Fibroblast of lung (primary cell): Measurements from ENCODE around the gene ARHGAP45.

Source experiments
- CTCF ChIP-seq, 2 donors: IDR thresholded peaks in 1 of 2; conservative IDR thresholded peaks in 1 of 2; 1 replicate in 1 of 2; 2 replicates in 1 of 2; pipeline ENCODE4 v1.5.1; 2011 to 2012; ENCODE audit warnings: low read length in 2 of 2, control low read depth in 1 of 2, inconsistent platforms in 1 of 2, low read depth in 1 of 2, mild to moderate bottlenecking in 1 of 2
- EZH2 ChIP-seq: IDR thresholded peaks from 2 replicates; pipeline ENCODE4 v1.5.1; 2012; ENCODE audit warnings: low read length, control low read depth, mild to moderate bottlenecking; ENCODE audit errors: missing control alignments

GRCh38 chr19:1111641-1112267 is 44.8 kb downstream of the ARHGAP45 start:
- TF ChIP-seq CTCF (conservative IDR thresholded peaks at IDR 0.05 in 1 of 2, IDR thresholded peaks at IDR 0.05 in 1 of 2; ENCODE audit: low read depth in 1 of 2, low read length in 2 of 2): no peak
- no peak for TF ChIP-seq EZH2
